ENCODE results near the gene EME2.

DNA sequence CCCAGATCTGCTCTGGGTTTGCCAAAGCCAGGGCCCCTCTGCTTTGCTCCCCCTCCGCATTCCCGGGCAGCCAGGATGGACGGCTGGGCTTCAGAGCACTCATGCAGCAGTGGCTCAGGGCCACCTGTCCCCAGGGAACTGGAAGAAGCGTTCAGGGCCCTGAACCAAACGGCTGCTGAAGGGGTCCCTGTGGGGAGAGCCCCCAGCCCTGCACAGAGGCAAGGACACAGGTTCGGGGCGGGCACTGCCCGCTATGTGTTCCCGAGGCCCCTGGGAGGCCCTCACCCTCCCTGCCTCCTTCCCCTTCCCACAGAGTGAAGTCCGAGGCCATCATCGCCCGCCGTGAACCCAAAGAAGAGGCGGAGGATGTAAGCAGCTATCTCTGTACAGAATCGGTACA, 11.7 kb upstream of the EME2 start:
- TF ChIP-seq, protein P1, sequence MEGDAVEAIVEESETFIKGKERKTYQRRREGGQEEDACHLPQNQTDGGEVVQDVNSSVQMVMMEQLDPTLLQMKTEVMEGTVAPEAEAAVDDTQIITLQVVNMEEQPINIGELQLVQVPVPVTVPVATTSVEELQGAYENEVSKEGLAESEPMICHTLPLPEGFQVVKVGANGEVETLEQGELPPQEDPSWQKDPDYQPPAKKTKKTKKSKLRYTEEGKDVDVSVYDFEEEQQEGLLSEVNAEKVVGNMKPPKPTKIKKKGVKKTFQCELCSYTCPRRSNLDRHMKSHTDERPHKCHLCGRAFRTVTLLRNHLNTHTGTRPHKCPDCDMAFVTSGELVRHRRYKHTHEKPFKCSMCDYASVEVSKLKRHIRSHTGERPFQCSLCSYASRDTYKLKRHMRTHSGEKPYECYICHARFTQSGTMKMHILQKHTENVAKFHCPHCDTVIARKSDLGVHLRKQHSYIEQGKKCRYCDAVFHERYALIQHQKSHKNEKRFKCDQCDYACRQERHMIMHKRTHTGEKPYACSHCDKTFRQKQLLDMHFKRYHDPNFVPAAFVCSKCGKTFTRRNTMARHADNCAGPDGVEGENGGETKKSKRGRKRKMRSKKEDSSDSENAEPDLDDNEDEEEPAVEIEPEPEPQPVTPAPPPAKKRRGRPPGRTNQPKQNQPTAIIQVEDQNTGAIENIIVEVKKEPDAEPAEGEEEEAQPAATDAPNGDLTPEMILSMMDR (IDR thresholded peaks at IDR 0.05): no peak
- no peak for TF ChIP-seq EP300 (IDR thresholded peaks at IDR 0.05)
